GM23338 (cell line): ENCODE measurements around the gene CWC22. TPM values are rescaled to one million over a fixed set of nuclear protein-coding genes. Genes with fewer than 3 reads are reported as not detected.

Experiments used
- CREB1 ChIP-seq: fragments of 250-450 bp; sonication (Bioruptor Pico); IDR thresholded peaks from 2 replicates; pipeline ENCODE4 v1.5.0; 2020; ENCODE audit warnings: low read depth, mild to moderate bottlenecking, moderate library complexity
- JUNB ChIP-seq: IDR thresholded peaks from one replicate; pipeline ENCODE4 v1.6.1; 2016; ENCODE audit warnings: antibody characterized with exemption; ENCODE audit not compliant: unreplicated experiment
- NANOG ChIP-seq: IDR thresholded peaks from 2 replicates; pipeline ENCODE4 v1.6.1; 2016; ENCODE audit warnings: antibody characterized with exemption, borderline replicate concordance
- POLR2AphosphoS5 ChIP-seq: IDR thresholded peaks from 2 replicates; pipeline ENCODE4 v1.6.1; 2016; ENCODE audit warnings: antibody characterized with exemption, low read depth
- REST ChIP-seq: IDR thresholded peaks from one replicate; pipeline ENCODE4 v1.6.1; 2018; ENCODE audit warnings: antibody characterized with exemption; ENCODE audit not compliant: unreplicated experiment
- ZNF114 ChIP-seq: fragments of 250-450 bp; sonication (Bioruptor Pico); IDR thresholded peaks from 2 replicates; pipeline ENCODE4 v1.5.0; 2020; ENCODE audit warnings: mild to moderate bottlenecking, moderate library complexity
- ZNF462 ChIP-seq: fragments of 250-450 bp; sonication (Bioruptor Pico); IDR thresholded peaks from 2 replicates; pipeline ENCODE4 v1.5.0; 2020; ENCODE audit warnings: mild to moderate bottlenecking, moderate library complexity
- polyA plus RNA-seq: library from polyadenylated mRNA; unstranded; fragments of >200 nt; fragmentation: Nextera tagmentation; extraction: Ambion mirVana; gene quantifications from 2 replicates; pipeline ENCODE4 v1.2.1, GENCODE V29; 2016
- total RNA-seq: library from RNA; depleted of rRNA; stranded (reverse); fragments of >200 nt; shearing (Covaris generic); gene quantifications from 2 replicates; pipeline ENCODE4 v1.2.3, GENCODE V29; 2014
- TF ChIP-seq, protein P1 (sequence below): IDR thresholded peaks from 2 replicates; pipeline ENCODE4 v1.6.1; 2016; ENCODE audit warnings: antibody characterized with exemption

CWC22 gene
- total and polyA plus RNA-seq, 2 experiments from 2014 or later, result 36.0 to 38.3 TPM

DNA sequence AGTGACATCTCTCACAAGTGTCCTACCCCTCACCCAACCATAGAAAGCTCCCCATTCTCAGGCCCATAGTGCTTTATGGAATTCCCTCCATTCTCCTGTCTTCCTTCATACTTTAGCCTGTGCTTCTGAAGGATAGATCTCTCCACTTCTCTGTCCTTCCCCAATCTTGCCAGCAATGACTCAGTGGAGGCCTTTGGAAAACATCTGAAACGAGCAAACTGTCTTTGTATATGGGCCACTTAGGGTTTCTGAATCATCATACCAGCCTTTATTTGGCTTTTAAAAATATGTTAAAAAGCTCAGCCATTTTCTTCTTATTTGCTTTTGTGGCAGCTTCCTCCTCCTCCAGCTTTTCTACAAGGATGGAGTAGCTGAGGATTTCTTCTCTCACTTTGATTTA is 80.1 kb downstream of the CWC22 start (continued):
- TF ChIP-seq ZNF462 (no peak), REST (no peak), NANOG (no peak), ZNF114 (CRISPR knock-in tag) (no peak), JUNB (no peak), CREB1 (CRISPR knock-in tag) (no peak), POLR2AphosphoS5 (no peak)
- TF ChIP-seq, protein P1, sequence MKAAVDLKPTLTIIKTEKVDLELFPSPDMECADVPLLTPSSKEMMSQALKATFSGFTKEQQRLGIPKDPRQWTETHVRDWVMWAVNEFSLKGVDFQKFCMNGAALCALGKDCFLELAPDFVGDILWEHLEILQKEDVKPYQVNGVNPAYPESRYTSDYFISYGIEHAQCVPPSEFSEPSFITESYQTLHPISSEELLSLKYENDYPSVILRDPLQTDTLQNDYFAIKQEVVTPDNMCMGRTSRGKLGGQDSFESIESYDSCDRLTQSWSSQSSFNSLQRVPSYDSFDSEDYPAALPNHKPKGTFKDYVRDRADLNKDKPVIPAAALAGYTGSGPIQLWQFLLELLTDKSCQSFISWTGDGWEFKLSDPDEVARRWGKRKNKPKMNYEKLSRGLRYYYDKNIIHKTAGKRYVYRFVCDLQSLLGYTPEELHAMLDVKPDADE, result no peak
